MG63 (cell line): ENCODE measurements around the gene OR2T10. TPM values are rescaled to one million over a fixed set of nuclear protein-coding genes. Genes with fewer than 3 reads are reported as not detected.
"Not testable (repeated sequence)": the region's sequence is repeated elsewhere in the genome, so short reads cannot be mapped to it uniquely, and the experiment has no call there.

Experiments used
- DNase-seq: peaks from one replicate; pipeline ENCODE4 v3.0.0-alpha.2; 2020
- H3K27me3 ChIP-seq: fragments of 250-450 bp; sonication (Bioruptor Pico); 2 replicates; pipeline ENCODE4 v1.5.1; 2020; ENCODE audit warnings: mild to moderate bottlenecking, moderate library complexity
- H3K36me3 ChIP-seq: fragments of 250-450 bp; sonication (Bioruptor Pico); 2 replicates; pipeline ENCODE4 v1.5.1; 2020; ENCODE audit warnings: mild to moderate bottlenecking, moderate library complexity
- H3K4me3 ChIP-seq: fragments of 250-450 bp; sonication (Bioruptor Pico); 2 replicates; pipeline ENCODE4 v1.5.1; 2020; ENCODE audit warnings: mild to moderate bottlenecking, moderate library complexity
- H3K9me3 ChIP-seq: fragments of 250-450 bp; sonication (Bioruptor Pico); 2 replicates; pipeline ENCODE4 v1.5.1; 2020; ENCODE audit warnings: mild to moderate bottlenecking, moderate library complexity
- total RNA-seq: library from RNA; depleted of rRNA; stranded (reverse); fragments of >200 nt; shearing (Covaris generic); gene quantifications from 2 replicates; pipeline ENCODE4 v1.2.3, GENCODE V29; 2014; ENCODE audit warnings: low replicate concordance; rRNA removed

The OR2T10 gene, protein sequence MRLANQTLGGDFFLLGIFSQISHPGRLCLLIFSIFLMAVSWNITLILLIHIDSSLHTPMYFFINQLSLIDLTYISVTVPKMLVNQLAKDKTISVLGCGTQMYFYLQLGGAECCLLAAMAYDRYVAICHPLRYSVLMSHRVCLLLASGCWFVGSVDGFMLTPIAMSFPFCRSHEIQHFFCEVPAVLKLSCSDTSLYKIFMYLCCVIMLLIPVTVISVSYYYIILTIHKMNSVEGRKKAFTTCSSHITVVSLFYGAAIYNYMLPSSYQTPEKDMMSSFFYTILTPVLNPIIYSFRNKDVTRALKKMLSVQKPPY
- not detected in 2 replicates for total RNA-seq

DNA sequence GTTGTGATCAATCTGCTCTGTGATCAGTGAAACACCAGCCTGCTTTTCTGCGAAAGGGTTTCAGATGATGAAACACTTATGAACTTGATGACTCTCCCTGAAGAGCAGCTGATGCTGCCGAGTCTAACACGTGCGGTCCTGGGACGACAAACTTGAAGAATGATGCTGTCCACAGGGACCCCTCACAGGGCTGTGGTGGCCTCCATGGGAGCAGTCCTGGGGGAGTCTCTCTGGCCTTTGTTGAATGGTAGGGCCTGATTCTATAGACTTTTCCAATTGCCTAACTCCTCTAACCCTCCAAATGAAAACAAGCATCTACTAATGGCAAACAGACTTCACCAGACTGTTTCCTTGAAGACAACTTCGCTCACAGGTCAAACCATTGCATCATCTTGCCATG lies at the start of gene OR2T10:
TSS of gene OR2T10 (minus strand) at position 112 of the 400 bp plus-strand sequence. CDS start 3,932 bp downstream, outside the sequence.
- Histone ChIP-seq H3K36me3 (no peaks in the 10 kb centered on the region), H3K27me3 (no peaks in the 10 kb centered on the region), H3K9me3 (no peaks in the 10 kb centered on the region), H3K4me3 (no peak within 1 kb of the TSS)
- no peak for DNase-seq

- not testable (repeated sequence) for H3K9me3 ChIP-seq, H3K27me3 ChIP-seq, H3K36me3 ChIP-seq, DNase-seq, H3K4me3 ChIP-seq
Measured at GRCh38 chr1:248645178-248645577, 47.7 kb upstream of the OR2T10 start, which contains the start of gene OR2T35. TSS of gene OR2T35 (minus strand) at chr1:248645278. CDS start at chr1:248639258, 6,020 bp downstream.

- not testable (repeated sequence) for DNase-seq, H3K36me3 ChIP-seq, H3K9me3 ChIP-seq, H3K4me3 ChIP-seq, H3K27me3 ChIP-seq
Measured at GRCh38 chr1:248642971-248643651, 45.6 kb upstream of the OR2T10 start.

GRCh38 chr1:248641583-248641982 lies 44.1 kb upstream of the OR2T10 start:
- not testable (repeated sequence) for H3K9me3 ChIP-seq, DNase-seq, H3K36me3 ChIP-seq, H3K27me3 ChIP-seq, H3K4me3 ChIP-seq

DNA sequence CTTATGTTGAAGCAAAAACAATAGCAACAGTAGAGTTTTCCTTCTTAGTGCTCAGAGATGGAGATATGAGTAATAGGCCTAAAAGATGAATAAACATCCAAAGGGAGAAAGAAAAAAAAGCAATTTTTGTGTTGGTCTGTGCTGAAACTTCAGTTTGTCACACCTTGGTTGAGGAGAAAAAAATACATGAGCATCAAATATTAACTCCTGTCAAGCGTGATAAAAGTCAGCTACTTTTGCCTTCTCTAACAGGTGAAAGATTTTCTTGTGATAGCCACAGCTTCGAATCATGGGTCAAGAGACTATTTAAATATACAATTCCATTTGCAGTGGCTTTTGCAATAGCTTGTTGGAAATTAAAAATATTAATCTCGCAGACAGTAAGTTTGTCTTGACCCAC lies 43.4 kb upstream of the OR2T10 start:
- H3K36me3 ChIP-seq, H3K9me3 ChIP-seq, DNase-seq, H3K27me3 ChIP-seq, H3K4me3 ChIP-seq: not testable (repeated sequence)

DNA sequence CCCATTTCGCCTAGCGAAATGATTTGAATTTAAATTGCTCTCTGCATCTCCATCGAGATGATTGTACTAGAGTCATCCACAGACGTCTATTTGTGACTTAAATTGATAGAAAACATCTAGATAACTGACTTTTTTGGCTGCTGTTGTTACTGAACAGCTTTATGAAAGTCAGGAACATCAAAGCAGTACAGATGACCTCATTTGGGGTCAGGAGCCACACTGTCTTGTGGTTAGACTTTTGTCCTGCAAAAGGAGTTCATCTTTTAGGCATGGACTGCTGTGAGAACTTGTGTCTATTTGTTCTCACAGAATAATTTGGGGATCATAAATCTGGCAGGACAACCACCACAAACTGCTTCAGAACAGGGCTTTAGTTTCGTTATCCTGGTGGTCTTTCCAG lies 42.2 kb upstream of the OR2T10 start:
- not testable (repeated sequence) for H3K27me3 ChIP-seq, DNase-seq, H3K9me3 ChIP-seq, H3K4me3 ChIP-seq, H3K36me3 ChIP-seq

DNA sequence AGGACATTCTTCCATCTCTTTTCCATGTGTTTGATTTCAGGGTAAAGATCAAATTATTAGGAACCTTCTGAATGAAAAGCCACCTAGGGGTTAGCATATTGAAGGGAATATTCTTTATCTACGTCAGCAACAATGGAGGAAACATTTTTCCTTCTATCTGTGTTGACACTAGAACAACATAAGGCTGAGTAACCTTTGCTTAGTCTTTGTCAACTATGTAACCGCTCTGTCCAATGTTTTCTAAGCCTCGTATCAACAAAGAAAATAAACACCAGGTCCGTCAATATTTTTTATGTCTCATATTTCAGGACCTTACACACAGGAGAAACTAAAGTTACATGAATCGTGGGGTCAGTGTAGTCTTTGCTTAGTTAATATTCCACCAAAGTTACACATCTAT lies 39.1 kb upstream of the OR2T10 start:
- DNase-seq, H3K9me3 ChIP-seq, H3K4me3 ChIP-seq, H3K27me3 ChIP-seq, H3K36me3 ChIP-seq: not testable (repeated sequence)

DNA sequence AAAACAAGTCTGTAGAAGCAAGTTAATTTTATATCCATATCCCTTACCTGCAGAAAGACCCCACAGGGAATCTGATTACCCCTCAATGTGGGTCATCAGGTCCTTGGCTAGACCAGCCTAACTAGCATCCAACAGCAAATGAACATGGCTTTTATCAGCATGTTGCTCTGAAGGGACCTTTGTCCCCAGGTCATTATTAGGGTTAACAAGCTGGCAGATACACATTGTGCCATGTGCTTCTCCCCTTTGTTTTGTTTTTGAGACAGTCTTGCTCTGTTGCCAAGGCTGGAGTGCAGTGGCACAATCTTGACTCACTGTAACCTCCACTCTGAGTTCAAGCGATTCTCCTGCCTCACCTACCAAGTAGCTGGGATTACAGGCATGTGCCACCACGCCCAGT lies 37.5 kb upstream of the OR2T10 start, which contains the start of gene OR2T11:
TSS of gene OR2T11 (minus strand) at position 101 of the 400 bp plus-strand sequence. CDS start 7,963 bp downstream, outside the sequence.
- H3K36me3 ChIP-seq, H3K27me3 ChIP-seq, H3K4me3 ChIP-seq, H3K9me3 ChIP-seq, DNase-seq: not testable (repeated sequence)

- no peaks in the 10 kb centered on the region for H3K9me3 ChIP-seq
- no peak overlapping the region for H3K4me3 ChIP-seq
- no peaks in the 10 kb centered on the region for H3K36me3 ChIP-seq
- peak; percentile 7 for DNase-seq
- no peaks in the 10 kb centered on the region for H3K27me3 ChIP-seq
Measured at GRCh38 chr1:248631354-248632008, 34.0 kb upstream of the OR2T10 start.

- Histone ChIP-seq H3K9me3 (no peaks in the 10 kb centered on the region), H3K36me3 (no peaks in the 10 kb centered on the region), H3K27me3 (no peaks in the 10 kb centered on the region), H3K4me3 (no peak overlapping the region)
- DNase-seq, result no peak
Measured at GRCh38 chr1:248630551-248630950, 33.1 kb upstream of the OR2T10 start.

DNA sequence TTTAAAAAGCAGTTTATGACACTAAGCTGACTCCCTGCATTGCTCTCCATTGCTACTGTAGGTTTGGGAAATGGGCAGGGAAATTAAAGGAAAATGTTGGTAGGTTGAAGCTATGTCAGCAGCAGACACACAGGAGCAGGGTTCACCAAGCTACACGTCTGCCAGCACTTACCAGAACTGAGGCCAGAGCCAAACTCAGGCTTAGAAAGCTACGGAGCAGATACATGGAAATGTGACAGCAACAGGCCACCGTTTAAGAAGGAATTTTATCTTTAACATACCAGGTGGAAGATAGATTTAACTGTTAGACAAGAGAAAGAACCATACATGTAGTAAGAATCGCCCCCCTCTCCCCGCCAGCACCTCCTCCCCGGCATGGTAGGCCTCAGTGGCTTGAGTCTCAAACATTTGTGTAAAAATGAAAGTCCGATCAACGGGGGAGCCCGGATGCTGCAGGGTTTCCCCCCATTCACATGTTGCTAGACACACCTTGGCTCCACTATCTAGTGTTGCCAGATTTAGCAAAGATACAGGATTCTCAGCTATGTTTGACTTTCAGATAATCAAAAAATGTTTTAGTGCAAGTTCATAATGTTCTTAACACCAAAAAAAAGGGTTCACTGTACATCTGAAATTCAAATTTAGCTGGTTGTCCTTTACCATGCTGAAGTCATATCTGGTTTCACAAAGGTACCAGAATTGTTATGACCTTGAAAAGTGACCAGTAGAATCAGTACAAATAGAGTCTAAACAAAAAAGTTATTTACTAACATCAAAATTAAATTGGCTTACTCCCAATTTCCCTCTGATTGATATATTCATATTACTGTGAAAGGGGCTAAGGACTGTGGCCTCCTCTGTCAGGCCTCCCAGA lies 30.7 kb upstream of the OR2T10 start:
- no peaks in the 10 kb centered on the region for H3K9me3 ChIP-seq
- no peak for DNase-seq
- H3K4me3 ChIP-seq, result no peak overlapping the region
- H3K27me3 ChIP-seq, result no peaks in the 10 kb centered on the region
- H3K36me3 ChIP-seq, result no peaks in the 10 kb centered on the region

- H3K27me3 ChIP-seq, result no peaks in the 10 kb centered on the region
- H3K4me3 ChIP-seq, result no peak overlapping the region
- H3K36me3 ChIP-seq, result no peaks in the 10 kb centered on the region
- no peaks in the 10 kb centered on the region for H3K9me3 ChIP-seq
- no peak for DNase-seq
Measured at GRCh38 chr1:248625971-248626370, 28.5 kb upstream of the OR2T10 start.

DNA sequence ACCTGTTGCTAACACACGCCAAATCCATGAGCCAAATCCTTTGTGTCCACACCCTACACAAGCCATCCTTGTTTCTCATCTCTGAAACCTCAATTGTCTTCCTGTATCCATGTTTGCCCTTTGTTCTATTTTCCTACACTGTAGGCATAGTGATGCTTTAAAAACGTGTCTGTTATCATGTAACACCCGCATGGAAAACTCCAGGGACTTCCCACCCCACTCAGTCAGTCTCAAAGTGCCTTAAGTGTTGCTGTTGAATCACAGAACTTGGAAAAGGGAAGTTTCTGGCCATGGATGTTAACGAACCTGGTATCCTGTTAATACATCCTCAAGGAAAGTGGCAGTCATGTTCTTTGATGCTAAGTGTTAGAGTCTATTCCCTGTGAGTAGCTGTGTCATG lies 27.7 kb upstream of the OR2T10 start:
- Histone ChIP-seq H3K9me3 (no peaks in the 10 kb centered on the region), H3K27me3 (no peaks in the 10 kb centered on the region), H3K4me3 (no peak overlapping the region), H3K36me3 (no peaks in the 10 kb centered on the region)
- no peak for DNase-seq

DNA sequence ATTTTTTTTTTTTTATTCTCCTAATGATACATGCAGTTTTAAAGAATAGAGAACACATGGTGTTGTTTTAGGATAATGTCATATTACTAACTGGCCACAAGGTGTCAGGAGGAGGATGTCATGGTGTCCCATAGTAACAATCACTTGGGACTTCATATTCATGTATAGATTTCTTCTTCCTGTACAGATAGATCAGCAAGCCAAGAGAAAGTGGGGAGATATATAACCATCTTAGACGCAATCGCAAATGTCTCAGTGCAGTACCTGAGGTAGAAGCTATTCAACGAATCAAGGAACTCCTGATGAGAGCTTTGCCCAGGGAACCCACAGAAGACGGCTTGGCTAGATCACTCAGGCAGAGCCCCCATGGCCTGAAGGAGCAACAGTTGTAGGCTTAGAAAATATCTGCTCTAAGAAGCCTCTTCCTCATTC lies 25.1 kb upstream of the OR2T10 start:
- H3K36me3 ChIP-seq, result no peaks in the 10 kb centered on the region
- no peak overlapping the region for H3K4me3 ChIP-seq
- no peaks in the 10 kb centered on the region for H3K9me3 ChIP-seq
- no peak for DNase-seq
- H3K27me3 ChIP-seq, result no peaks in the 10 kb centered on the region

DNA sequence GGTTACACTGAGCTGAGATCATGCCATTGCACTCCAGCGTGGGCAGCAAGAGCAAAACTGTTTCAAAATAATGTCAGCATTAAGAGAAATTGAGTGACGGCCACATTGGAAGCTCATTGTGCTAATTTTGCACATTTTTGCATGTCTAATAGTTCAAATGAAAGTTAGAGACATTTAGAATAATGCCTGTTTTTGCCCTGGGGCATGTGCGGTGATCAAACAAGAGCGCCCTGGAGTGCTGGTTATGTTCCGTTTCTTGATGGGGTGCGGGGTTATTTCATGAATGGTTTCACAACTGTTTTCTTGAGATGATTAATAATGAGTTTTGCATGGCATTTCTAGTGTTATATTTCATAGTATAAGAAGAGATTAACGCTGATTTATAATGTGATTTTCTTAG lies 24.3 kb upstream of the OR2T10 start:
- Histone ChIP-seq H3K36me3 (no peaks in the 10 kb centered on the region), H3K27me3 (no peaks in the 10 kb centered on the region), H3K4me3 (no peak overlapping the region), H3K9me3 (no peaks in the 10 kb centered on the region)
- no peak for DNase-seq

DNA sequence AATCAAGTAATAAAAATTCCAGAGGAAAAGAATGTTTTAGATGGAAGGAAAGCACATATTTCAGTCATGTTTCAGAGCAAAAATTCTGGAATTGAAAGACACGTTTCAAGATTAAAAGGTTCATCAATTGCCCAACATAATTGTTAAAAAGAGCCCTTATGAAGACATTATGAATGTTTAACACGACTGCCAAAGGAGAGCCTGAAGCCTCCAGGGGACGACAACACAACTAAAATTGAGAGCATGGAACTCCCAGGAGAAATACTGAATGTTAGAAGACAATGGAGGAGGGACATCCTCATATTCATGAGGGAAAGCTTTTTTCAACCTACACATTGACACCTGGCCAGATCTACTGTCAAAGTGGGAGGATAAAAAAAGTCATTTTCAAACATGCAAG lies 21.4 kb upstream of the OR2T10 start:
- DNase-seq, result peak; percentile 62
- no peak overlapping the region for H3K4me3 ChIP-seq
- no peaks in the 10 kb centered on the region for H3K9me3 ChIP-seq
- H3K27me3 ChIP-seq, result no peaks in the 10 kb centered on the region
- no peaks in the 10 kb centered on the region for H3K36me3 ChIP-seq
